GM19239 (cell line): ENCODE measurements around the gene TAF4.

ENCODE experiments used
- DNase-seq: peaks from one replicate; pipeline ENCODE4 v3.0.0; 2011; ENCODE audit warnings: low spot score; ENCODE audit not compliant: insufficient read length
- FAIRE-seq: peaks from 2 replicates; lab custom pipeline; 2011; peaks lifted over from hg19 to GRCh38; lab: Jason Lieb, UNC

TAF4 gene

GRCh38 chr20:61926796-61927192 lies 138.9 kb downstream of the TAF4 start:
- no peak for DNase-seq
- FAIRE-seq = no peak

- FAIRE-seq (no peak), DNase-seq (no peak)
Observed at GRCh38 chr20:61926253-61926613, 139.4 kb downstream of the TAF4 start.

- no peak for FAIRE-seq
- no peak for DNase-seq
Observed at GRCh38 chr20:61925555-61926252, 140.0 kb downstream of the TAF4 start.

GRCh38 chr20:61924858-61925554 lies 140.7 kb downstream of the TAF4 start:
- DNase-seq (no peak), FAIRE-seq (no peak)
